ENCODE measurements around the gene PHIP. TPM values are rescaled to one million over a fixed set of nuclear protein-coding genes. Genes with fewer than 3 reads are reported as not detected.
A peak's percentile ranks its signal among the peaks of the same experiment; 100 is the strongest.

The PHIP gene
- total and polyA plus RNA-seq, 9 of the 15 experiments (the other 6 are each of a cell fraction or from before 2014, with no cell fraction given), result 8.1 to 36.3 (median 16.5) TPM

DNA sequence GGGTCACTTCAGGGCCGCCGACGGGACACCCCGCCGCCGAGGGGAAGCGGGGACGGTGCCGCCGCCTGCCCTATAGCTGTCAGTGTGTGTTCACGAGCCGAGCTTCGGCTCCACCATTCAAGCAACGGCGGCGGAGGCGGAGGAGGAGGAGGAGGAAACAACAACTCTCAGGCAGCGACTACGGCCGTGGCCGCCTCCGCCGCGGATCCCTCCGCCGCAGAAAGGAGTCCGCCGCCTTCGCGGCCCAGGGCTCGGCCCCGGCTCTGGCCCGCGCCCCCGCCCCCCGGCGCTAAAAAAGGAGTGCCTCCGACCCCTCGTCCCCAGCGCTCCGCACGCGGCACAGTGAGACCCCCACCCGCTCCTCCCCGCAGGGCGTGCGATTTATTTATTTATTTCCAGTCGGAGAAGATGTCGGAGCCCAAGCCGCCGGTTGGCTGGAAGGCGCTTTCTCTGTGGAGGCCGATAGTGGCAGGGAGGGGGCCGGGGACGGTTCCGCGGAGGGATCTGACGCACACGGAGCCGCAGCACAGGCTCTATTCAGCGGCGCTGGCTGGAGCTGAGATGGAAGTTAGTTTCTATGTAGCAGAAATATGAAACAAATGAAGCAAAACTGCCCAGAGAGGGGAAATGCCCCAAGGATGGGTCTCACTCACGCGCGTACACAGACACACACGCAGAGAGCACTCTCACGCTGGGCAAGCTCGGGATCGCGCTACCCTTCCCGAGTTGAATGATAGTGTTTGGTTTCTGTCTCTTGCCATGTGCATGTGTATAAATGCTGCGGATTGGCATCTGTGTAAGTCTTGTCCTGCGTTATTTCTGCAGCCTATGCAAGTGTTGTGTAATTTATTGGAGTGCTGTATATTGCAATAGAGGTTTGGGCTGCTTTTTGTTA is at the start of gene PHIP (continued):
- TF ChIP-seq, protein P1, sequence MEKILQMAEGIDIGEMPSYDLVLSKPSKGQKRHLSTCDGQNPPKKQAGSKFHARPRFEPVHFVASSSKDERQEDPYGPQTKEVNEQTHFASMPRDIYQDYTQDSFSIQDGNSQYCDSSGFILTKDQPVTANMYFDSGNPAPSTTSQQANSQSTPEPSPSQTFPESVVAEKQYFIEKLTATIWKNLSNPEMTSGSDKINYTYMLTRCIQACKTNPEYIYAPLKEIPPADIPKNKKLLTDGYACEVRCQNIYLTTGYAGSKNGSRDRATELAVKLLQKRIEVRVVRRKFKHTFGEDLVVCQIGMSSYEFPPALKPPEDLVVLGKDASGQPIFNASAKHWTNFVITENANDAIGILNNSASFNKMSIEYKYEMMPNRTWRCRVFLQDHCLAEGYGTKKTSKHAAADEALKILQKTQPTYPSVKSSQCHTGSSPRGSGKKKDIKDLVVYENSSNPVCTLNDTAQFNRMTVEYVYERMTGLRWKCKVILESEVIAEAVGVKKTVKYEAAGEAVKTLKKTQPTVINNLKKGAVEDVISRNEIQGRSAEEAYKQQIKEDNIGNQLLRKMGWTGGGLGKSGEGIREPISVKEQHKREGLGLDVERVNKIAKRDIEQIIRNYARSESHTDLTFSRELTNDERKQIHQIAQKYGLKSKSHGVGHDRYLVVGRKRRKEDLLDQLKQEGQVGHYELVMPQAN (IDR thresholded peaks at IDR 0.05; ENCODE audit: borderline replicate concordance), result peak; percentile 56; the same call in 1 of the 2 replicates
- TF ChIP-seq TAL1 (IDR thresholded peaks at IDR 0.05), result no peak
- TF ChIP-seq CCNT2 (IDR thresholded peaks at IDR 0.05; ENCODE audit: borderline replicate concordance, extremely low read depth, insufficient read length, low read depth, low read length), result peak; percentile 59
- TF ChIP-seq GTF2F1 (IDR thresholded peaks at IDR 0.05; ENCODE audit: low read depth, low read length), result no peak
- peak; percentile 98 for TF ChIP-seq GTF2E2 (tag; IDR thresholded peaks at IDR 0.05)
- TF ChIP-seq, protein P2, sequence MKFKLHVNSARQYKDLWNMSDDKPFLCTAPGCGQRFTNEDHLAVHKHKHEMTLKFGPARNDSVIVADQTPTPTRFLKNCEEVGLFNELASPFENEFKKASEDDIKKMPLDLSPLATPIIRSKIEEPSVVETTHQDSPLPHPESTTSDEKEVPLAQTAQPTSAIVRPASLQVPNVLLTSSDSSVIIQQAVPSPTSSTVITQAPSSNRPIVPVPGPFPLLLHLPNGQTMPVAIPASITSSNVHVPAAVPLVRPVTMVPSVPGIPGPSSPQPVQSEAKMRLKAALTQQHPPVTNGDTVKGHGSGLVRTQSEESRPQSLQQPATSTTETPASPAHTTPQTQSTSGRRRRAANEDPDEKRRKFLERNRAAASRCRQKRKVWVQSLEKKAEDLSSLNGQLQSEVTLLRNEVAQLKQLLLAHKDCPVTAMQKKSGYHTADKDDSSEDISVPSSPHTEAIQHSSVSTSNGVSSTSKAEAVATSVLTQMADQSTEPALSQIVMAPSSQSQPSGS (CRISPR knock-in tag; IDR thresholded peaks at IDR 0.05), result no peak
- TF ChIP-seq, protein P3, sequence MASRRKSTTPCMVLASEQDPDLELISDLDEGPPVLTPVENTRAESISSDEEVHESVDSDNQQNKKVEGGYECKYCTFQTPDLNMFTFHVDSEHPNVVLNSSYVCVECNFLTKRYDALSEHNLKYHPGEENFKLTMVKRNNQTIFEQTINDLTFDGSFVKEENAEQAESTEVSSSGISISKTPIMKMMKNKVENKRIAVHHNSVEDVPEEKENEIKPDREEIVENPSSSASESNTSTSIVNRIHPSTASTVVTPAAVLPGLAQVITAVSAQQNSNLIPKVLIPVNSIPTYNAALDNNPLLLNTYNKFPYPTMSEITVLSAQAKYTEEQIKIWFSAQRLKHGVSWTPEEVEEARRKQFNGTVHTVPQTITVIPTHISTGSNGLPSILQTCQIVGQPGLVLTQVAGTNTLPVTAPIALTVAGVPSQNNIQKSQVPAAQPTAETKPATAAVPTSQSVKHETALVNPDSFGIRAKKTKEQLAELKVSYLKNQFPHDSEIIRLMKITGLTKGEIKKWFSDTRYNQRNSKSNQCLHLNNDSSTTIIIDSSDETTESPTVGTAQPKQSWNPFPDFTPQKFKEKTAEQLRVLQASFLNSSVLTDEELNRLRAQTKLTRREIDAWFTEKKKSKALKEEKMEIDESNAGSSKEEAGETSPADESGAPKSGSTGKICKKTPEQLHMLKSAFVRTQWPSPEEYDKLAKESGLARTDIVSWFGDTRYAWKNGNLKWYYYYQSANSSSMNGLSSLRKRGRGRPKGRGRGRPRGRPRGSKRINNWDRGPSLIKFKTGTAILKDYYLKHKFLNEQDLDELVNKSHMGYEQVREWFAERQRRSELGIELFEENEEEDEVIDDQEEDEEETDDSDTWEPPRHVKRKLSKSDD (conservative IDR thresholded peaks at IDR 0.05; ENCODE audit: low read length), result no peak
- TF ChIP-seq, protein P4, sequence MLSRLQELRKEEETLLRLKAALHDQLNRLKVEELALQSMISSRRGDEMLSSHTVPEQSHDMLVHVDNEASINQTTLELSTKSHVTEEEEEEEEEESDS (CRISPR knock-in tag; IDR thresholded peaks at IDR 0.05), result no peak
- no peak for TF ChIP-seq PHF20 (IDR thresholded peaks at IDR 0.05; ENCODE audit: partially characterized antibody)
- peak; percentile 54; the same call in 1 of the 2 replicates for TF ChIP-seq CBX1 (IDR thresholded peaks at IDR 0.05; ENCODE audit: low read depth)
- no peak for TF ChIP-seq ZNF274 (IDR thresholded peaks at IDR 0.05; ENCODE audit: borderline replicate concordance, low read depth, low read length)
- TF ChIP-seq L3MBTL2 (IDR thresholded peaks at IDR 0.05), result peak; percentile 46
- TF ChIP-seq, protein P5, sequence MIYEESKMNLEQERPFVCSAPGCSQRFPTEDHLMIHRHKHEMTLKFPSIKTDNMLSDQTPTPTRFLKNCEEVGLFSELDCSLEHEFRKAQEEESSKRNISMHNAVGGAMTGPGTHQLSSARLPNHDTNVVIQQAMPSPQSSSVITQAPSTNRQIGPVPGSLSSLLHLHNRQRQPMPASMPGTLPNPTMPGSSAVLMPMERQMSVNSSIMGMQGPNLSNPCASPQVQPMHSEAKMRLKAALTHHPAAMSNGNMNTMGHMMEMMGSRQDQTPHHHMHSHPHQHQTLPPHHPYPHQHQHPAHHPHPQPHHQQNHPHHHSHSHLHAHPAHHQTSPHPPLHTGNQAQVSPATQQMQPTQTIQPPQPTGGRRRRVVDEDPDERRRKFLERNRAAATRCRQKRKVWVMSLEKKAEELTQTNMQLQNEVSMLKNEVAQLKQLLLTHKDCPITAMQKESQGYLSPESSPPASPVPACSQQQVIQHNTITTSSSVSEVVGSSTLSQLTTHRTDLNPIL (CRISPR knock-in tag; IDR thresholded peaks at IDR 0.05), result no peak
- peak; percentile 86 for TF ChIP-seq TAF7 (tag; IDR thresholded peaks at IDR 0.05)
- TF ChIP-seq TSC22D4 (tag; IDR thresholded peaks at IDR 0.05), result no peak
- TF ChIP-seq ZNF696 (CRISPR knock-in tag; conservative IDR thresholded peaks at IDR 0.05), result no peak
- TF ChIP-seq FOXJ3 (CRISPR knock-in tag; IDR thresholded peaks at IDR 0.05), result no peak
- no peak for TF ChIP-seq ZNF583 (CRISPR knock-in tag; IDR thresholded peaks at IDR 0.05)
- TF ChIP-seq, protein P6, sequence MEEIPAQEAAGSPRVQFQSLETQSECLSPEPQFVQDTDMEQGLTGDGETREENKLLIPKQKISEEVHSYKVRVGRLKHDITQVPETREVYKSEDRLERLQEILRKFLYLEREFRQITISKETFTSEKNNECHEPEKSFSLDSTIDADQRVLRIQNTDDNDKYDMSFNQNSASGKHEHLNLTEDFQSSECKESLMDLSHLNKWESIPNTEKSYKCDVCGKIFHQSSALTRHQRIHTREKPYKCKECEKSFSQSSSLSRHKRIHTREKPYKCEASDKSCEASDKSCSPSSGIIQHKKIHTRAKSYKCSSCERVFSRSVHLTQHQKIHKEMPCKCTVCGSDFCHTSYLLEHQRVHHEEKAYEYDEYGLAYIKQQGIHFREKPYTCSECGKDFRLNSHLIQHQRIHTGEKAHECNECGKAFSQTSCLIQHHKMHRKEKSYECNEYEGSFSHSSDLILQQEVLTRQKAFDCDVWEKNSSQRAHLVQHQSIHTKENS (CRISPR knock-in tag; IDR thresholded peaks at IDR 0.05), result no peak

Measured in K562 (cell line).